GM18519 (cell line): ENCODE data around the gene AK9.
A peak's percentile ranks its signal among the peaks of the same experiment; 100 is the strongest.
"Not testable (repeated sequence)": the region's sequence is repeated elsewhere in the genome, so short reads cannot be mapped to it uniquely, and the experiment has no call there.

Source experiments
- ATAC-seq: cut with Tn5 transposase; IDR thresholded peaks from one replicate; pipeline ENCODE4 v1.9.1; 2021; ENCODE audit warnings: mild to moderate bottlenecking, moderate library complexity; ENCODE audit not compliant: unreplicated experiment, low FRiP score

Gene AK9

GRCh38 chr6:109461733-109462526 lies 229.1 kb downstream of the AK9 start:
- ATAC-seq, result no peak

GRCh38 chr6:109461205-109461604 lies 229.8 kb downstream of the AK9 start:
- not testable (repeated sequence) for ATAC-seq

GRCh38 chr6:109460161-109460829 lies 230.7 kb downstream of the AK9 start:
- ATAC-seq, result no peak

GRCh38 chr6:109458774-109459531 lies 232.0 kb downstream of the AK9 start:
- peak; percentile 31 for ATAC-seq

GRCh38 chr6:109457562-109457996 lies 233.4 kb downstream of the AK9 start:
- no peak for ATAC-seq

GRCh38 chr6:109456710-109457561 lies 234.1 kb downstream of the AK9 start:
- ATAC-seq, result no peak

GRCh38 chr6:109456111-109456583 lies 234.9 kb downstream of the AK9 start:
- no peak for ATAC-seq

GRCh38 chr6:109455437-109456110 lies 235.4 kb downstream of the AK9 start, which contains the start of gene MICAL1:
TSS of gene MICAL1 (minus strand) at chr6:109455772. CDS start at chr6:109454196, 1,576 bp downstream.
- ATAC-seq, result peak; percentile 46

GRCh38 chr6:109454496-109455436 lies 236.2 kb downstream of the AK9 start:
- ATAC-seq, result no peak

- ATAC-seq, result no peak
These were observed 237.2 kb downstream of the AK9 start for GRCh38 chr6:109453594-109454495.

- no peak for ATAC-seq
These were observed 237.8 kb downstream of the AK9 start for GRCh38 chr6:109453156-109453555.

GRCh38 chr6:109452181-109452580 lies 238.8 kb downstream of the AK9 start:
- no peak for ATAC-seq

GRCh38 chr6:109451376-109451775 lies 239.6 kb downstream of the AK9 start:
- no peak for ATAC-seq

- no peak for ATAC-seq
These were observed 240.2 kb downstream of the AK9 start for GRCh38 chr6:109450801-109451200.

GRCh38 chr6:109449795-109450673 lies 241.0 kb downstream of the AK9 start:
- no peak for ATAC-seq

GRCh38 chr6:109449064-109449794 lies 241.8 kb downstream of the AK9 start:
- ATAC-seq, result no peak
